HG03469 (cell line): ENCODE data around the gene KRT73.

Experiments
- ATAC-seq: cut with Tn5 transposase; IDR thresholded peaks from one replicate; pipeline ENCODE4 v1.9.1; 2021; ENCODE audit warnings: mild to moderate bottlenecking, moderate library complexity, moderate number of reproducible peaks; ENCODE audit not compliant: unreplicated experiment

The KRT73 gene

GRCh38 chr12:52575948-52576347 lies 42.4 kb downstream of the KRT73 start:
- no peak for ATAC-seq

GRCh38 chr12:52575256-52575655 lies 43.1 kb downstream of the KRT73 start:
- no peak for ATAC-seq

- no peak for ATAC-seq
These were observed 44.6 kb downstream of the KRT73 start, which contains the start of gene KRT74 for GRCh38 chr12:52573743-52574142. Gene KRT74, minus strand, starts transcription at chr12:52573843. Its CDS starts 66 bp downstream, at chr12:52573777.

DNA sequence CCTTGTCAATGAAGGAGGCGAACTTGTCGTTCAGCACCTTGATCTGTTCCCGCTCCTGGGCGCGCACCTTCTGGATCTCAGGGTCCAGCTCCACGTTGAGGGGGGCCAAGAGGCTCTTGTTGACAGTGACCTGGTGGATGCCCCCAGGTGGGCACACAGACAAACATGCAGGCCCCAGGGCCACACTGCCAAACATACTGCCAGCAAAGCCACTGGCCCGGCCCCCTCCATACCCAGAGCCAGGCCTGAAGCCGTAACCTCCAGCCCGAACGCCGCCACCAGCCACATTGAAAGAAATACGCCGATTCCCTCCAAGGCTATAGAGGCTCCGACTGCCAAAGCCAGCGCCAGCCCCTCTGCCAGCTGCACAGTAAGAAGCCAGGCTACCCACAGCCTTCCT lies 45.1 kb downstream of the KRT73 start:
- ATAC-seq = no peak

GRCh38 chr12:52570511-52570910 lies 47.8 kb downstream of the KRT73 start:
- ATAC-seq = no peak

DNA sequence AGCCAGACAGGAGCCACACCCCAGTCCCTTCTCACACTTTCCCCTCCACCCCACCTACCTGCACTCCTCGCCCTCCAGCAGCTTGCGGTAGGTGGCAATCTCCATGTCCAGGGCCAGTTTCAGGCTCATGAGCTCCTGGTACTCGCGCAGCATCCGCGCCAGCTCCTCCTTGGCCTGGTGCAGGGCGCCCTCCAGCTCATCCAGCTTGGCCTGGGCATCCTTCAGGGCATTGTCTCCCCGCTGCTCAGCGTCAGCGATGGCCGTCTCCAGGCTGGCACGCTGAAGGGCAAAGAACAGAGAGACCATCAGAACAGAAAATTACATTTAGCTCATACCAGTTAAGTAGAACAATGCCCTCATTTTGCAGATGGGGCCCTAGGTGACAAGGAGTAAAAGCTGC lies 50.2 kb downstream of the KRT73 start:
- ATAC-seq = no peak

DNA sequence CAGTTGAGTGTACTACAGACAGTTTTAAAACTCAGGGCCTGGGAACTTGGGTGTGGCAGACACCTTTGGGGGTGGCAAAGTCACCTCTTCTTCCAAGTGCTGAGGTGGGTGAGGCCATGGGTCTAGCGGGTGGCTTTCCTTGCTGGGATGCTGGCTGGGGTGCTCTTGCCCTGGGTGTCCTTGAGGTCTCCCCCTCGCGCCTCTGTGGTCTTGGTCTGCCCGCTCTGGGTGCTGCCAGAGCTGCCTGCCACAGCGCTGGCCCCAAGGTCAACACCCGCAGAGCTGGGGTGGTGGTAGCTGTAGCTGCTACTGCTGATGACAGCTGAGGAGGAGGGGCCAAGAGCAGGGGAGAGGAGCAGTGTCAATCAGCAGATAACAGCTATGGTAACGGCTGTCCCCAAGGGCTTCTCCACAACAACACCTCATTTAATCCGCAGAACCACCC lies 51.5 kb downstream of the KRT73 start:
- no peak for ATAC-seq

DNA sequence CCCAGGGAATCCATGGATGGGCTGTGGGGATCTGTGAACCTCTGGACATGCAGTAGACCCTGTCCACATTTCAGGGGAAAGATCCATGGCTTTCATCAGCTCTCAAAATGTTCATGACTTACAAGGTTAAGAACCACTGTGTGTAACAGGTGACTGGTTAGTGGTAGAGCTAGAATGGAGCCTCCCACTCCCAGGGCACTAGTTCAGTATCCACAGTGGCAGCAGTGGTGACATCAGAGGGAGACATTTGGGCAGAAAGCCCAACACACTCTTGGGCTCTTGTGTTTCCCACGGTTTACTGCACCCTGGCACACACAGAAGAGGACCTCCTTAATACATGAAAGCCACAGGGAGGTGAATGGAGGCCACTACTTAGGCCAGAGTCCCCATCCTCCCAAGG lies 53.8 kb downstream of the KRT73 start:
- ATAC-seq = no peak

DNA sequence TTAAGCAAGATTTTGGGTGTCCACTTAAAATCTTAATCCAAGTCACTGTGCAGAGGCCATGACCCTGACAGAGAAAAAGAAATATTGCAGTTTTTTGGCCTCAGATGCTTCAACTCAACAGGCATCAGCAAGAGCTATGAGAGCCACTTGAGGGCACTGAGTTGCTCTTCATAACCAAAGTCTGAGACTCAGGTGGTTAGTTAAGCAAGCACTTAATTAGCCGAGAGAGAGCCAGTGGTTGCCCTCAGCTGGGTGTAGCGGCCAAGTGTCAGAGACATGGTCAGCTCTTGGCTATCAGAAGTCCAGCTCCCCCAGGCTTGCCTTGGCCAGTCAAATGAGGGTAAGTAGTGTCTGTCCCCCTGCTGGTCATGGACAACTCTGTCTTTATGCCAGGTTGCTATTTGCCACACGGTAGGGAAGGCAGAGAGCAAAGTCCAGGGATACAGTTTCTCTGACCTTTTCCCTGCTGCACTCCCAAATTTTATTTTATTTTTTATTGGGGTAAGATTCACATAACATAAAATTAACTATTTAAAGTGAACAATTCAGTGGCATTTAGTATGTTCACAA lies 56.4 kb downstream of the KRT73 start:
- no peak for ATAC-seq

GRCh38 chr12:52559979-52560378 lies 58.4 kb downstream of the KRT73 start:
- ATAC-seq = no peak

DNA sequence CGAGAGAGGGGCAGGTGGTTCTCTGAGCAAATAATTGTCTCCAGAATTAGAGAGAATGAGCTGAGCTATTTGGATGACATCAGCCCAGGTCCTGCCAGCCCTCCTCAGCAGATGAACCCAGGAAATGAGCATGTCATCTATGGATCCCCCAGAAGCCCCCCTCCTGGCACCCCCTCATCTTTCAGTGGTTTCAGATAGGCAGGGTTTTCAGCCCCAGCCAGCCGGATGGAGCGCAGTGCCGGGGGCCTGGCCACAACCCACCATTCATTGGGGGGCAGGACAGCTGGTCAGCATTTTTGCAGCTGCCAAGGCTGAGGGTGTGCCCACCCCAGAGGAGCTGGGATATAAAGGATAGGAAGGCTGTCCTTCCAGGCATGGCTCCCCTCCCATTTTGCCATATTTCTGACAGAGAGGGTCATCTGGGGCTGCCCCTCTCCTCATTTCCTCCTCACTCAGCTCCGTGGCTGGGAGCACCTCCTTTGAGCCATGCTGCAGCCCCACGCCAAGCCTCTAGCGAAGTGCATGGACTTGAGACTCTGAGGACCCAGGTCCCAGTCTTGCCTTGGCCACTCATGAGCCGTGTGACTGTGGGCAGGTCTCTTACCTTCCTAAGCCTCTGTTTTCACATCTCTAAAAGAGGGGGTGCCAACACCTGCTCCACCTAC lies 59.4 kb downstream of the KRT73 start:
- no peak for ATAC-seq
